Natural killer cell (primary cell): ENCODE measurements around the gene EDARADD. TPM values are rescaled to one million over a fixed set of nuclear protein-coding genes. Genes with fewer than 3 reads are reported as not detected.

Experiments
- ATAC-seq, 3 donors: fragments of 150-1000 bp in 2 of 3; fragments of 200-7000 bp in 1 of 3; cut with Tn5 transposase; 1 replicate in 1 of 3; 2 replicates in 2 of 3; pipeline ENCODE4 v1.10.0; 2021; ENCODE audit warnings: mild to moderate bottlenecking in 2 of 3, moderate library complexity in 2 of 3
- DNase-seq, 2 donors: peaks; one replicate each; pipeline versions ENCODE4 v3.0.0 to v3.0.0-alpha.2; 2013 to 2021; ENCODE audit warnings: mixed read lengths in 1 of 2
- H3K27ac ChIP-seq: one replicate; pipeline ENCODE4 v1.5.1; 2013; ENCODE audit warnings: mild to moderate bottlenecking, low read length
- H3K27me3 ChIP-seq: one replicate; pipeline ENCODE4 v1.6.1; 2013; ENCODE audit warnings: low read length; ENCODE audit not compliant: control insufficient read depth, insufficient read depth
- H3K36me3 ChIP-seq: one replicate; pipeline ENCODE4 v1.6.1; 2013; ENCODE audit warnings: low read length; ENCODE audit not compliant: control insufficient read depth, insufficient read depth
- H3K4me1 ChIP-seq: one replicate; pipeline ENCODE4 v1.6.1; 2013; ENCODE audit warnings: low read length; ENCODE audit not compliant: control insufficient read depth, insufficient read depth
- H3K4me3 ChIP-seq: one replicate; pipeline ENCODE4 v1.5.1; 2013; ENCODE audit warnings: low read length
- H3K9me3 ChIP-seq: one replicate; pipeline ENCODE4 v1.6.1; 2013; ENCODE audit warnings: low read length; ENCODE audit not compliant: control insufficient read depth, insufficient read depth
- H3K27ac Mint-ChIP-seq, 2 donors: one replicate each; pipeline ENCODE4 v1.8.0; 2022; ENCODE audit warnings: mild to moderate bottlenecking in 2 of 2, mixed read lengths in 2 of 2, moderate library complexity in 1 of 2
- H3K27me3 Mint-ChIP-seq, 2 donors: one replicate each; pipeline ENCODE4 v1.8.0; 2022; ENCODE audit warnings: low read depth in 2 of 2, mixed read lengths in 2 of 2
- H3K36me3 Mint-ChIP-seq: one replicate; pipeline ENCODE4 v1.8.0; 2022; ENCODE audit warnings: mixed read lengths
- H3K4me1 Mint-ChIP-seq, 2 donors: one replicate each; pipeline ENCODE4 v1.8.0; 2022; ENCODE audit warnings: mixed read lengths in 2 of 2
- H3K4me3 Mint-ChIP-seq: one replicate; pipeline ENCODE4 v1.8.0; 2022; ENCODE audit warnings: mild to moderate bottlenecking, moderate library complexity, mixed read lengths
- H3K9me3 Mint-ChIP-seq, 2 donors: one replicate each; pipeline ENCODE4 v1.8.0; 2022; ENCODE audit warnings: mixed read lengths in 2 of 2
- CTCF ChIP-seq: fragments of 200-600 bp; IDR thresholded peaks from one replicate; pipeline ENCODE4 v1.8.0; 2022; ENCODE audit warnings: antibody characterized with exemption
- WGBS: methylation state at CpG from one replicate; pipeline ENCODE4 v1.1.7; 2013; ENCODE audit warnings: missing lambda C conversion rate; ENCODE audit not compliant: insufficient coverage; 5-methylcytosine and 5-hydroxymethylcytosine counted together
- intact Hi-C: fragments of 100-400 bp; cut with micrococcal nuclease; formaldehyde crosslinking; loops from one replicate; pipeline ENCODE4 v1.14.2; 2022
- total RNA-seq, 4 donors: library from RNA; stranded (reverse); fragments of 120-200 nt in 1 of 4; gene quantifications; one replicate each; pipeline versions ENCODE4 v1.2.3 to v1.2.4, GENCODE V29; 2013 to 2022

EDARADD gene
- total RNA-seq, 3 donors from 2014 or later (not counting 1 experiment from before 2014, with no cell fraction given), result 2.0 to 5.4 (median 2.6) TPM

- H3K27ac Mint-ChIP-seq, result peak overlapping the region; percentile 75 to 84
- DNase-seq (peak; percentile 41 to 70), ATAC-seq (peak; percentile 76 to 82 (median 79))
- H3K4me3 Mint-ChIP-seq, result peak overlapping the region; percentile 98
- H3K4me1 Mint-ChIP-seq, result peaks cover 31 to 40% of the 10 kb centered on the region in 2 donors
- no peaks in the 10 kb centered on the region for H3K9me3 Mint-ChIP-seq
- Histone ChIP-seq H3K4me3 (peak overlapping the region; percentile 60), H3K27me3 (no peaks in the 10 kb centered on the region), H3K27ac (peak overlapping the region; percentile 38), H3K4me1 (peaks cover 28% of the 10 kb centered on the region), H3K9me3 (no peaks in the 10 kb centered on the region), H3K36me3 (no peaks in the 10 kb centered on the region)
- intact Hi-C loops, result loop anchor here (10.0 kb wide), 1 partner anchor 111 kb away; the partner anchor contains the start of gene ERO1B
- peaks cover 8% of the 10 kb centered on the region for H3K36me3 Mint-ChIP-seq
- TF ChIP-seq CTCF, result no peak
- WGBS, result under 1% methylated on average over 86 of the region's 86 CpGs
- peaks cover 20 to 27% of the 10 kb centered on the region in 2 donors for H3K27me3 Mint-ChIP-seq
Observed at GRCh38 chr1:236395230-236395946, 1.3 kb downstream of the EDARADD start.

- Histone ChIP-seq H3K27ac (no peak overlapping the region), H3K4me1 (peaks cover 29% of the 10 kb centered on the region), H3K9me3 (no peaks in the 10 kb centered on the region), H3K27me3 (no peaks in the 10 kb centered on the region), H3K4me3 (peak overlapping the region; percentile 6), H3K36me3 (no peaks in the 10 kb centered on the region)
- DNase-seq, result peak in 1 of 2 donors; percentile 21
- no peak for TF ChIP-seq CTCF
- 21% methylated on average over 24 of the region's 24 CpGs for WGBS
- Mint-ChIP-seq H3K4me3 (peak overlapping the region; percentile 98), H3K9me3 (no peaks in the 10 kb centered on the region), H3K27me3 (peaks cover 19 to 20% of the 10 kb centered on the region in 2 donors), H3K36me3 (peaks cover 8% of the 10 kb centered on the region), H3K27ac (peak overlapping the region; percentile 75 to 84), H3K4me1 (peaks cover 31 to 40% of the 10 kb centered on the region in 2 donors)
- intact Hi-C loops, result loop anchor here (10.0 kb wide), 1 partner anchor 111 kb away; the partner anchor contains the start of gene ERO1B
- no peak for ATAC-seq
Observed at GRCh38 chr1:236395947-236396664, 2.0 kb downstream of the EDARADD start.

- Histone ChIP-seq H3K4me3 (no peak overlapping the region), H3K4me1 (peaks cover 29% of the 10 kb centered on the region), H3K27ac (no peak overlapping the region), H3K27me3 (no peaks in the 10 kb centered on the region), H3K36me3 (no peaks in the 10 kb centered on the region), H3K9me3 (no peaks in the 10 kb centered on the region)
- no peak for TF ChIP-seq CTCF
- Mint-ChIP-seq H3K27ac (peak overlapping the region; percentile 75 to 84), H3K4me3 (peak overlapping the region; percentile 98), H3K27me3 (peaks cover 16 to 19% of the 10 kb centered on the region in 2 donors), H3K9me3 (no peaks in the 10 kb centered on the region), H3K36me3 (peaks cover 8% of the 10 kb centered on the region), H3K4me1 (peaks cover 31 to 46% of the 10 kb centered on the region in 2 donors)
- no peak for ATAC-seq
- no peak for DNase-seq
- no CpG with 5 or more reads among the region's 2 CpGs for WGBS
- intact Hi-C loops, result loop anchor here (10.0 kb wide), 1 partner anchor 112 kb away; the partner anchor contains the start of gene ERO1B
Observed at GRCh38 chr1:236396665-236397043, 2.6 kb downstream of the EDARADD start.
